Tibial nerve (tissue), 4 donors: Measurements from ENCODE around the gene LMF1. TPM values are rescaled to one million over a fixed set of nuclear protein-coding genes. Genes with fewer than 3 reads are reported as not detected.

Source experiments
- DNase-seq, 2 donors: peaks; one replicate each; pipeline ENCODE4 v3.0.0-alpha.2; 2019; ENCODE audit warnings: low spot score in 2 of 2
- H3K27ac ChIP-seq, 4 donors: fragments of 200-600 bp; sonication (generic) in 3 of 4; one replicate each; pipeline ENCODE4 v1.5.1; 2017 to 2019; ENCODE audit warnings: mild to moderate bottlenecking in 1 of 4
- H3K27me3 ChIP-seq, 2 donors: fragments of 200-600 bp; sonication (generic) in 1 of 2; one replicate each; pipeline versions ENCODE4 v1.5.1 to v1.6.0; 2017 to 2019
- H3K36me3 ChIP-seq, 3 donors: fragments of 200-600 bp; sonication (generic); one replicate each; pipeline ENCODE4 v1.5.1; 2018 to 2019
- H3K4me1 ChIP-seq, 4 donors: fragments of 200-600 bp; sonication (generic) in 3 of 4; one replicate each; pipeline ENCODE4 v1.5.1; 2017 to 2019
- H3K4me3 ChIP-seq, 4 donors: fragments of 200-600 bp; sonication (generic) in 3 of 4; one replicate each; pipeline ENCODE4 v1.5.1; 2017 to 2019; ENCODE audit warnings: mild to moderate bottlenecking in 1 of 4, moderate library complexity in 1 of 4
- H3K9me3 ChIP-seq, 4 donors: fragments of 200-600 bp; sonication (generic) in 3 of 4; one replicate each; pipeline ENCODE4 v1.5.1; 2017 to 2019
- CTCF ChIP-seq, 5 experiments: fragments of 200-600 bp in 3 of 5; fragments of 450-650 bp in 2 of 5; sonication (generic) in 3 of 5; IDR thresholded peaks; one replicate each; pipeline ENCODE4 v1.5.1; 2016 to 2019; ENCODE audit warnings: antibody characterized with exemption in 5 of 5, mild to moderate bottlenecking in 3 of 5, moderate library complexity in 2 of 5
- EP300 ChIP-seq, 2 donors: sonication (generic); formaldehyde crosslinking; IDR thresholded peaks; one replicate each; pipeline ENCODE4 v1.6.1; 2017; ENCODE audit warnings: antibody characterized with exemption in 2 of 2, mild to moderate bottlenecking in 1 of 2
- POLR2A ChIP-seq, 2 donors: fragments of 450-650 bp; IDR thresholded peaks; one replicate each; pipeline ENCODE4 v1.6.1; 2017; ENCODE audit warnings: antibody characterized with exemption in 2 of 2, mild to moderate bottlenecking in 2 of 2, moderate library complexity in 2 of 2
- WGBS, 2 donors: methylation state at CpG; one replicate each; pipeline ENCODE4 v1.1.5; 2018; 5-methylcytosine and 5-hydroxymethylcytosine counted together
- total RNA-seq, 4 donors: library from RNA; depleted of rRNA; stranded (reverse); fragments of >200 nt; gene quantifications; one replicate each; pipeline ENCODE4 v1.1.0, GENCODE V29; 2016

LMF1 gene
- total RNA-seq, 4 donors from 2014 or later: 24.5 to 58.5 (median 31.8) TPM

- H3K4me3 ChIP-seq: no peak overlapping the region
- no peak overlapping the region for H3K27ac ChIP-seq
- TF ChIP-seq CTCF (IDR thresholded peaks at IDR 0.05): no peak
- no peak for TF ChIP-seq POLR2A (IDR thresholded peaks at IDR 0.05)
- no peak for TF ChIP-seq EP300 (IDR thresholded peaks at IDR 0.05)
- H3K9me3 ChIP-seq: peaks cover 0 to 5% (median 0%) of the 10 kb centered on the region in 4 donors
- no peaks in the 10 kb centered on the region for H3K27me3 ChIP-seq
- DNase-seq: no peak
- H3K36me3 ChIP-seq: peaks cover 0 to 60% (median 0%) of the 10 kb centered on the region in 3 donors
- 85 to 91% methylated on average over 21 of the region's 21 CpGs for WGBS, 2 donors
- H3K4me1 ChIP-seq: no peaks in the 10 kb centered on the region
These were observed 23.4 kb downstream of the LMF1 start for GRCh38 chr16:947255-947921.

GRCh38 chr16:946048-946395, 24.8 kb downstream of the LMF1 start:
- peaks cover 0 to 18% (median 0%) of the 10 kb centered on the region in 4 donors for H3K9me3 ChIP-seq
- H3K4me3 ChIP-seq: no peak overlapping the region
- DNase-seq: no peak
- TF ChIP-seq EP300 (IDR thresholded peaks at IDR 0.05) (no peak), POLR2A (IDR thresholded peaks at IDR 0.05) (no peak), CTCF (IDR thresholded peaks at IDR 0.05) (no peak)
- no peak overlapping the region for H3K27ac ChIP-seq
- no peaks in the 10 kb centered on the region for H3K27me3 ChIP-seq
- H3K4me1 ChIP-seq: no peaks in the 10 kb centered on the region
- H3K36me3 ChIP-seq: peaks cover 0 to 60% (median 0%) of the 10 kb centered on the region in 3 donors
- WGBS, 2 donors: 84 to 87% methylated on average over 5 to 8 of the region's 8 CpGs

GRCh38 chr16:945271-946047, 25.3 kb downstream of the LMF1 start:
- Histone ChIP-seq H3K9me3 (peaks cover 0 to 24% (median 0%) of the 10 kb centered on the region in 4 donors), H3K27ac (no peak overlapping the region), H3K4me1 (no peaks in the 10 kb centered on the region), H3K4me3 (no peak overlapping the region), H3K36me3 (peaks cover 0 to 65% (median 0%) of the 10 kb centered on the region in 3 donors), H3K27me3 (no peaks in the 10 kb centered on the region)
- 88 to 90% methylated on average over 10 of the region's 10 CpGs for WGBS, 2 donors
- no peak for TF ChIP-seq POLR2A (IDR thresholded peaks at IDR 0.05)
- no peak for TF ChIP-seq EP300 (IDR thresholded peaks at IDR 0.05)
- TF ChIP-seq CTCF (IDR thresholded peaks at IDR 0.05): no peak
- no peak for DNase-seq

GRCh38 chr16:943971-944370, 26.8 kb downstream of the LMF1 start:
- Histone ChIP-seq H3K36me3 (peaks cover 0 to 73% (median 0%) of the 10 kb centered on the region in 3 donors), H3K9me3 (peaks cover 0 to 26% (median 0%) of the 10 kb centered on the region in 4 donors), H3K27ac (no peak overlapping the region), H3K27me3 (no peaks in the 10 kb centered on the region), H3K4me3 (no peak overlapping the region), H3K4me1 (no peaks in the 10 kb centered on the region)
- WGBS, 2 donors: 97 to 100% methylated on average over 5 of the region's 5 CpGs
- DNase-seq: no peak
- TF ChIP-seq EP300 (IDR thresholded peaks at IDR 0.05) (no peak), CTCF (IDR thresholded peaks at IDR 0.05) (no peak), POLR2A (IDR thresholded peaks at IDR 0.05) (no peak)
